ENCODE measurements around the gene ZNF646.

The ZNF646 gene

GRCh38 chr16:31113121-31114120, 39.2 kb downstream of the ZNF646 start:
- no peak overlapping the region for H3K4me3 ChIP-seq (ENCODE audit: low read depth, low read length)

GRCh38 chr16:31114468-31114867, 40.2 kb downstream of the ZNF646 start:
- no peak overlapping the region for H3K4me3 ChIP-seq (ENCODE audit: low read depth, low read length)
- TF ChIP-seq, protein P1, sequence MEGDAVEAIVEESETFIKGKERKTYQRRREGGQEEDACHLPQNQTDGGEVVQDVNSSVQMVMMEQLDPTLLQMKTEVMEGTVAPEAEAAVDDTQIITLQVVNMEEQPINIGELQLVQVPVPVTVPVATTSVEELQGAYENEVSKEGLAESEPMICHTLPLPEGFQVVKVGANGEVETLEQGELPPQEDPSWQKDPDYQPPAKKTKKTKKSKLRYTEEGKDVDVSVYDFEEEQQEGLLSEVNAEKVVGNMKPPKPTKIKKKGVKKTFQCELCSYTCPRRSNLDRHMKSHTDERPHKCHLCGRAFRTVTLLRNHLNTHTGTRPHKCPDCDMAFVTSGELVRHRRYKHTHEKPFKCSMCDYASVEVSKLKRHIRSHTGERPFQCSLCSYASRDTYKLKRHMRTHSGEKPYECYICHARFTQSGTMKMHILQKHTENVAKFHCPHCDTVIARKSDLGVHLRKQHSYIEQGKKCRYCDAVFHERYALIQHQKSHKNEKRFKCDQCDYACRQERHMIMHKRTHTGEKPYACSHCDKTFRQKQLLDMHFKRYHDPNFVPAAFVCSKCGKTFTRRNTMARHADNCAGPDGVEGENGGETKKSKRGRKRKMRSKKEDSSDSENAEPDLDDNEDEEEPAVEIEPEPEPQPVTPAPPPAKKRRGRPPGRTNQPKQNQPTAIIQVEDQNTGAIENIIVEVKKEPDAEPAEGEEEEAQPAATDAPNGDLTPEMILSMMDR (IDR thresholded peaks at IDR 0.05; ENCODE audit: borderline replicate concordance, insufficient read depth, low read depth, low read length) = no peak

More at GRCh38 chr16:31113121-31114120, 39.2 kb downstream of the ZNF646 start:
- TF ChIP-seq, protein P1 (IDR thresholded peaks at IDR 0.05; ENCODE audit: borderline replicate concordance, insufficient read depth, low read depth, low read length) = no peak

DNA sequence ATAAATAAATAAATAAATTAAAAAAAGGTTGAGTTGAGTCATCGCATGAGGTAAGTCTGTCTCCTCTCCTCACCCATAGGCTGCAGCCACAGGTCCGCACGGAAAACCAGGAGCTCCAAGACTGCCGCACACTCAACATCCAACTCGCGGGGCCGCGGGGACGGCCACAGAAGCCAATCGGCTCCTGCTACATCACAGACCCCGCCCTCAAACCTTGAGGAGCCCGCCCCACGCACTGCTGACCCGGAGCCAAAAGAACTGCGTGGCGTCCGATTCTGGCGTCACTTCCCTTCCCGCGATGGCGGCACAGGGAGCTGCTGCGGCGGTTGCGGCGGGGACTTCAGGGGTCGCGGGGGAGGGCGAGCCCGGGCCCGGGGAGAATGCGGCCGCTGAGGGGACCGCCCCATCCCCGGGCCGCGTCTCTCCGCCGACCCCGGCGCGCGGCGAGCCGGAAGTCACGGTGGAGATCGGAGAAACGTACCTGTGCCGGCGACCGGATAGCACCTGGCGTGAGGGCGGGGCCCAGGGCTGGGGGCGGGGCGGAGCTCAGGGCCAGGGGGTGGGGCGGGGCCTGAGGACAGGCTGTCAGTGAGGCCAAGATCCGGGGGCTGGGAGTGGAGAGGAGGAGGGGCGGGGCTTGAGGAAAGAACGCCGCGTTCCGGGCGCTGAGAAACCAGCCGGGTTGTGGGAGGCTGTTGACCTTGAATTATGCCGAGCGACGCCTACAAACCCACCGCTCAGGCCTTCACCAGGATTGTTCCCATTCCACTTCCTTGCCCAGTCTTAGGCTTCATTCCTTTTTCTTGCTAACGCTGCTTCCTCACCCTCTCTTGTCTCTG, 43.4 kb downstream of the ZNF646 start, which contains the start of gene KAT8:
KAT8 (plus strand) TSS at position 281 of the 839 bp plus-strand sequence; CDS start at position 299, 18 bp downstream.
- H3K4me3 ChIP-seq (ENCODE audit: low read depth, low read length) = peak within 1 kb of the TSS; percentile 72
- TF ChIP-seq, protein P1 (IDR thresholded peaks at IDR 0.05; ENCODE audit: borderline replicate concordance, insufficient read depth, low read depth, low read length) = no peak

DNA sequence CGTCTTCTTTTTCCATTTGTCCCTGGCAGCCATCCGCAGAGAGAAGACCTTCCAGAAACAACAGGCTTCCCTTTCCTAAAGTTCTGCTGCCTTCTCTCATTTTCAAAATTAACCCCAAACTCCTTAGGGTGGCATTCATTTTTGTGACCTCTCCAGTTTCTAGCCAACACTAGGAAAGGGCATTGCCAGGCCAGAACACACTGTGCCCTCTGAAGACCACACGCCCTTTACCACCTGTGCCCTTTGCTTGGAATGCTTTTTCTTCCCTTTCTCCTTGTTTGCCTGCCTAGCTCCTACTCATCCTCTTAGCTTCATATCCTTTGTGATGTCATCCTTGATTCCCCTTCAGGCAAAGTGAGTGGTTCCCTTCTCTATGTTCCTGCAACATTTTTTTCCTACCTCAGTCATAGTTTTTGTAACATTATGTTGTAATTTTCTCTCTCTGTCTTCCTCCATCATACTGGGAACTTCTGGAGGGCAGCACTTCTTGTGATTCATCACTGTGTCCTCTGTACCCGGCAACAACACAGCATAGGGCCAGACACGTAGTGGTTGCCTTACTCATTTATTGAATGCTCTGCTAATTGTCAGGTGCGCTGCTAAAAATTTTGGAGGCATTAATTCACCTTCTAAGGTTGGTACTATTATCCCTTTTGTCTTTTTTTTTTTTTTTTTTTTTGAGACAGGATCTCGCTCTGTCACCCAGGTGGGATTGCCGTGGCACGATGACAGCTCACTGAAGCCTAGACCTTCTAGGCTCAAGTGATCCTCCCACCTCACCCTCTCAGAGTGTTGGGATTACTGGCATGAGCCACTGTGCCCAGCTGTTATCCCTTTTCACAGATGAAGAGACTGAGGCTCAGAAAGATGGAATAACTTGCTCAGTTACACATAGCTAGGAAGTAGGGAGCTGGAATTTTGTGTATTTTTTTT, 44.3 kb downstream of the ZNF646 start:
- peak overlapping the region; percentile 72 for H3K4me3 ChIP-seq (ENCODE audit: low read depth, low read length)
- TF ChIP-seq, protein P1 (IDR thresholded peaks at IDR 0.05; ENCODE audit: borderline replicate concordance, insufficient read depth, low read depth, low read length) = no peak

GRCh38 chr16:31120129-31120528, 45.9 kb downstream of the ZNF646 start:
- no peak overlapping the region for H3K4me3 ChIP-seq (ENCODE audit: low read depth, low read length)
- TF ChIP-seq, protein P1 (IDR thresholded peaks at IDR 0.05; ENCODE audit: borderline replicate concordance, insufficient read depth, low read depth, low read length) = no peak

- TF ChIP-seq, protein P1 (IDR thresholded peaks at IDR 0.05; ENCODE audit: borderline replicate concordance, insufficient read depth, low read depth, low read length) = no peak
Observed at GRCh38 chr16:31125844-31126243, 51.6 kb downstream of the ZNF646 start.

More at GRCh38 chr16:31125844-31126243, 51.6 kb downstream of the ZNF646 start:
- H3K4me3 ChIP-seq (ENCODE audit: low read depth, low read length) = no peak overlapping the region
